Posterior vena cava (tissue), 2 donors: ENCODE data around the gene CLIP4. TPM values are rescaled to one million over a fixed set of nuclear protein-coding genes. Genes with fewer than 3 reads are reported as not detected.

ENCODE experiments used
- DNase-seq: peaks from one replicate; pipeline ENCODE4 v3.0.0-alpha.2; 2020; ENCODE audit warnings: low spot score
- intact Hi-C, 2 donors: fragments of 100-400 bp; cut with DNase I; formaldehyde crosslinking; loops; one replicate each; pipeline versions ENCODE4 v1.14.1 to v1.14.2; 2022 to 2023
- total RNA-seq, 2 donors: library from RNA; stranded (reverse); fragmentation: NEBNext Ultra II Directional; extraction: Animal tissue kit (Norgen Biotek cat#: 25700); gene quantifications; one replicate each; pipeline ENCODE4 v1.2.1, GENCODE V29; 2021
- donor health status: DM: yes; HTN: yes; CAD: no.
- donor health status: DM: yes; HTN: yes; CAD: no.

CLIP4 gene
- total RNA-seq, 2 donors from 2014 or later = 31.9 to 37.9 TPM

- intact Hi-C loops = no loop called here
- DNase-seq = peak; percentile 73
Measured at GRCh38 chr2:29227935-29228675, 112.9 kb downstream of the CLIP4 start.

- intact Hi-C loops = no loop called here
- DNase-seq = no peak
Measured at GRCh38 chr2:29228947-29229346, 113.7 kb downstream of the CLIP4 start.

- peak; percentile 24 for DNase-seq
- intact Hi-C loops = no loop called here
Measured at GRCh38 chr2:29229640-29230039, 114.4 kb downstream of the CLIP4 start.

GRCh38 chr2:29232041-29232440 is 116.8 kb downstream of the CLIP4 start:
- intact Hi-C loops = no loop called here
- DNase-seq = peak; percentile 40

GRCh38 chr2:29233428-29233827 is 118.2 kb downstream of the CLIP4 start:
- peak; percentile 23 for DNase-seq
- intact Hi-C loops = no loop called here

GRCh38 chr2:29235411-29235810 is 120.2 kb downstream of the CLIP4 start:
- intact Hi-C loops = no loop called here
- peak; percentile 55 for DNase-seq

GRCh38 chr2:29236074-29236473 is 120.9 kb downstream of the CLIP4 start:
- intact Hi-C loops = no loop called here
- DNase-seq = peak; percentile 56

GRCh38 chr2:29238497-29238896 is 123.3 kb downstream of the CLIP4 start:
- no peak for DNase-seq
- intact Hi-C loops = no loop called here

Other genes with a start within 250 kb of the CLIP4 start
- 10 to 100 TPM; 16.0 to 17.1 TPM for gene TRMT61B, start 245.1 kb upstream of the CLIP4 start, total RNA-seq
- 10 to 100 TPM; 35.1 to 57.8 TPM for gene WDR43, start 220.7 kb upstream of the CLIP4 start, total RNA-seq
- under 1 TPM; 0.52 to 0.60 TPM for gene TOGARAM2, start 134.1 kb upstream of the CLIP4 start, total RNA-seq
- gene PCARE, start 40.9 kb upstream of the CLIP4 start, total RNA-seq = not detected